Ascending aorta (tissue), 2 donors: ENCODE data around the gene MAP3K5. TPM values are rescaled to one million over a fixed set of nuclear protein-coding genes. Genes with fewer than 3 reads are reported as not detected.
A peak's percentile ranks its signal among the peaks of the same experiment; 100 is the strongest.

Experiments used
- DNase-seq, 2 donors: peaks; one replicate each; pipeline ENCODE4 v3.0.0-alpha.2; 2019; ENCODE audit warnings: low spot score in 2 of 2
- H3K27ac ChIP-seq, 2 donors: fragments of 200-600 bp; sonication (generic); one replicate each; pipeline ENCODE4 v1.5.1; 2016 to 2017; ENCODE audit warnings: mild to moderate bottlenecking in 1 of 2
- H3K27me3 ChIP-seq: fragments of 200-600 bp; sonication (generic); one replicate; pipeline ENCODE4 v1.5.1; 2017
- H3K36me3 ChIP-seq, 2 donors: fragments of 200-600 bp; sonication (generic); one replicate each; pipeline ENCODE4 v1.5.1; 2016
- H3K4me1 ChIP-seq, 2 donors: fragments of 200-600 bp; sonication (generic); one replicate each; pipeline ENCODE4 v1.5.1; 2016 to 2017; ENCODE audit warnings: mild to moderate bottlenecking in 1 of 2
- H3K4me3 ChIP-seq, 2 donors: fragments of 200-600 bp; sonication (generic); one replicate each; pipeline ENCODE4 v1.5.1; 2016 to 2017; ENCODE audit warnings: mild to moderate bottlenecking in 1 of 2
- H3K9me3 ChIP-seq, 2 donors: fragments of 200-600 bp; sonication (generic); one replicate each; pipeline ENCODE4 v1.5.1; 2016
- intact Hi-C: fragments of 100-400 bp; cut with DNase I; formaldehyde crosslinking; loops from one replicate; pipeline ENCODE4 v1.15.1; 2023
- total RNA-seq: library from RNA; depleted of rRNA; stranded (reverse); fragments of >200 nt; gene quantifications from one replicate; pipeline ENCODE4 v1.1.0, GENCODE V29; 2016
- TF ChIP-seq, protein P1 (sequence below), 3 experiments: fragments of 200-600 bp in 2 of 3; fragments of 450-650 bp in 1 of 3; sonication (generic) in 2 of 3; IDR thresholded peaks; one replicate each; pipeline ENCODE4 v1.5.1; 2016 to 2019; ENCODE audit warnings: antibody characterized with exemption in 3 of 3, mild to moderate bottlenecking in 1 of 3, moderate library complexity in 1 of 3

The MAP3K5 gene
- total RNA-seq, 1 donor from 2014 or later: 40.9 TPM

DNA sequence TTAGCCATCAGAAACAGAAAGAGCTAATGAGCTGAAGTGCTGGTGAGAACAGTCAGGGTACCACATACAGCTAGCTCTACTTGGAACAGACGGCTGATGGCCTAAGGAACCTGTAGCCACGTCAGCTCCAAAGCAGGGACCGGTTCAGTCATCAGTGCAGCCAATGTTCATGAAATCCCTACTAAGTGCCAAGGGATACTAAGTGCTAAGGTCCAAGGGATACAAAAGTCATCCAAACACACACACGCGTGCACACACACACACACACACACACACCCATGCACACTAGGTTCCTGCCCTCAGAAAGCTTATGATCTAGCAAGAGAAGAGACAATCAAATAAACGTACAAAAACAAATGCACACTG, 53.6 kb downstream of the MAP3K5 start:
- Histone ChIP-seq H3K27me3 (no peaks in the 10 kb centered on the region), H3K4me3 (no peak overlapping the region), H3K9me3 (no peaks in the 10 kb centered on the region), H3K27ac (peak overlapping the region; percentile 78 to 82), H3K4me1 (peaks cover 8 to 47% of the 10 kb centered on the region in 2 donors), H3K36me3 (no peaks in the 10 kb centered on the region)
- no peak for DNase-seq
- intact Hi-C loops: loop anchor here (2.0 to 5.0 kb wide), 4 partner anchors 34 to 91 kb away; partner anchors contain the start of gene MAP3K5
- TF ChIP-seq, protein P1, sequence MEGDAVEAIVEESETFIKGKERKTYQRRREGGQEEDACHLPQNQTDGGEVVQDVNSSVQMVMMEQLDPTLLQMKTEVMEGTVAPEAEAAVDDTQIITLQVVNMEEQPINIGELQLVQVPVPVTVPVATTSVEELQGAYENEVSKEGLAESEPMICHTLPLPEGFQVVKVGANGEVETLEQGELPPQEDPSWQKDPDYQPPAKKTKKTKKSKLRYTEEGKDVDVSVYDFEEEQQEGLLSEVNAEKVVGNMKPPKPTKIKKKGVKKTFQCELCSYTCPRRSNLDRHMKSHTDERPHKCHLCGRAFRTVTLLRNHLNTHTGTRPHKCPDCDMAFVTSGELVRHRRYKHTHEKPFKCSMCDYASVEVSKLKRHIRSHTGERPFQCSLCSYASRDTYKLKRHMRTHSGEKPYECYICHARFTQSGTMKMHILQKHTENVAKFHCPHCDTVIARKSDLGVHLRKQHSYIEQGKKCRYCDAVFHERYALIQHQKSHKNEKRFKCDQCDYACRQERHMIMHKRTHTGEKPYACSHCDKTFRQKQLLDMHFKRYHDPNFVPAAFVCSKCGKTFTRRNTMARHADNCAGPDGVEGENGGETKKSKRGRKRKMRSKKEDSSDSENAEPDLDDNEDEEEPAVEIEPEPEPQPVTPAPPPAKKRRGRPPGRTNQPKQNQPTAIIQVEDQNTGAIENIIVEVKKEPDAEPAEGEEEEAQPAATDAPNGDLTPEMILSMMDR (IDR thresholded peaks at IDR 0.05): no peak

GRCh38 chr6:136737871-136738691, 54.2 kb downstream of the MAP3K5 start:
- Histone ChIP-seq H3K9me3 (no peaks in the 10 kb centered on the region), H3K27me3 (no peaks in the 10 kb centered on the region), H3K4me3 (peak overlapping the region in 1 of 2 donors; percentile 12), H3K36me3 (no peaks in the 10 kb centered on the region), H3K4me1 (peaks cover 8 to 47% of the 10 kb centered on the region in 2 donors), H3K27ac (peak overlapping the region; percentile 78 to 82)
- intact Hi-C loops: loop anchor here (2.0 to 5.0 kb wide), 4 partner anchors 34 to 91 kb away; partner anchors contain the start of gene MAP3K5
- TF ChIP-seq, protein P1 (IDR thresholded peaks at IDR 0.05): no peak
- peak in 1 of 2 donors; percentile 77 for DNase-seq

GRCh38 chr6:136737374-136737844, 54.9 kb downstream of the MAP3K5 start:
- TF ChIP-seq, protein P1 (IDR thresholded peaks at IDR 0.05): no peak
- Histone ChIP-seq H3K36me3 (no peaks in the 10 kb centered on the region), H3K27me3 (no peaks in the 10 kb centered on the region), H3K27ac (peak overlapping the region; percentile 78 to 82), H3K4me1 (peaks cover 8 to 47% of the 10 kb centered on the region in 2 donors), H3K4me3 (peak overlapping the region in 1 of 2 donors; percentile 12), H3K9me3 (no peaks in the 10 kb centered on the region)
- DNase-seq: no peak
- intact Hi-C loops: loop anchor here (5.0 kb wide), 3 partner anchors 35 to 90 kb away; no protein-coding TSS in a partner anchor

- Histone ChIP-seq H3K4me1 (peaks cover 8 to 47% of the 10 kb centered on the region in 2 donors), H3K4me3 (no peak overlapping the region), H3K27ac (peak overlapping the region; percentile 78 to 82), H3K36me3 (no peaks in the 10 kb centered on the region), H3K27me3 (no peaks in the 10 kb centered on the region), H3K9me3 (no peaks in the 10 kb centered on the region)
- TF ChIP-seq, protein P1 (IDR thresholded peaks at IDR 0.05): no peak
- DNase-seq: no peak
- intact Hi-C loops: loop anchor here (5.0 kb wide), 3 partner anchors 36 to 89 kb away; no protein-coding TSS in a partner anchor
These were observed 55.9 kb downstream of the MAP3K5 start for GRCh38 chr6:136736281-136736960.

DNA sequence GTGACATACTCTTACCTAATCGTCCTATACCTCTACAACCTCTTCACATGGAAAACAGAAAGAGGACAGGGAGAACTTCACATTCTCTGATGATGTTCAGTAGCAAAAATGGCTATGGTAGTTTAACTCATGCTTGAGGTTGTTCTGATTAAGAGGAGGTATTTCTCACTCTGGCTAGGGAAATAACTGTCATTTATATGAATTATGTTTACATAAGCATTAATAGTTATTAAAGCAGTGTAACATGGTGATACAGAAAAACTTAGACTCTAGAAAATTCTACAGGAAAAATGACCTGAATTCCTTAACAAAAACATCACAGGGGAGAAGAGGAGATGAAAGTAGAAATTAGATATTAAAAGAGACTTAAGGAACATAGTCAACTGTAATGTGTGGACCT, 57.3 kb downstream of the MAP3K5 start:
- Histone ChIP-seq H3K4me1 (peaks cover 8 to 37% of the 10 kb centered on the region in 2 donors), H3K36me3 (no peaks in the 10 kb centered on the region), H3K27me3 (no peaks in the 10 kb centered on the region), H3K9me3 (no peaks in the 10 kb centered on the region), H3K4me3 (no peak overlapping the region), H3K27ac (peak overlapping the region in 1 of 2 donors; percentile 64)
- TF ChIP-seq, protein P1 (IDR thresholded peaks at IDR 0.05): no peak
- intact Hi-C loops: loop anchor here (5.0 kb wide), 3 partner anchors 37 to 88 kb away; no protein-coding TSS in a partner anchor
- DNase-seq: no peak
